PFSK-1 (cell line): Measurements from ENCODE around the gene ERCC8.

Experiments
- POLR2AphosphoS5 ChIP-seq: IDR thresholded peaks from 2 replicates; pipeline ENCODE4 v1.6.1; 2012; ENCODE audit warnings: low read depth, mild to moderate bottlenecking, control low read depth, low read length, moderate library complexity
- SIN3A ChIP-seq: IDR thresholded peaks from 2 replicates; pipeline ENCODE4 v1.6.1; 2012; ENCODE audit warnings: mild to moderate bottlenecking, low read length, moderate library complexity, borderline replicate concordance; ENCODE audit not compliant: insufficient read depth

DNA sequence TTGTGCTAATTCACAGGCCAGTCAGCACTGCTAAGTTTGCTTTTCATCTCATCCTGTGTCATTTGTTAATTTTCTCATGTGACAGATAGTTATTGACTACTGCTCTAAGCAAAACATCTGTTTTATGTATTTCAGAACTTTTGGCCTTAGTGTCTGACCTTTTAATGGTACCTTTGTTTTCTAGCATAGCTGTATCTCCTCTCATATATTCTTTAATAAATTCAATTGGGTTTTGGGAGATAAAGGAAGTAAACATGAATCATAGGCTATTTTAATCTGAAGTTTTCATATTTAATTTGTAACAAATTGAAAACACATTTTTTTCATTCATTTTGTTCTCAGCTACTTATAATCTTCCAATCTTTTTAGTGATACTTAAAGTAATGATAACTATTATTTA is 13.2 kb upstream of the ERCC8 start:
- no peak for TF ChIP-seq SIN3A
- no peak for TF ChIP-seq POLR2AphosphoS5
